Muscle of leg (tissue), 16 donors: ENCODE data around the gene HNRNPCL4. TPM values are rescaled to one million over a fixed set of nuclear protein-coding genes. Genes with fewer than 3 reads are reported as not detected.
"Not testable (repeated sequence)": the region's sequence is repeated elsewhere in the genome, so short reads cannot be mapped to it uniquely, and the experiment has no call there.

Experiments
- DNase-seq: peaks from one replicate; pipeline ENCODE4 v3.0.0; 2013
- H3K27ac ChIP-seq: one replicate; pipeline ENCODE4 v1.5.1; 2013; ENCODE audit warnings: mild to moderate bottlenecking, low read length, control low read depth
- H3K27me3 ChIP-seq: one replicate; pipeline ENCODE4 v1.6.1; 2013; ENCODE audit warnings: low read length; ENCODE audit not compliant: control insufficient read depth, insufficient read depth
- H3K36me3 ChIP-seq: one replicate; pipeline ENCODE4 v1.6.1; 2013; ENCODE audit warnings: low read length; ENCODE audit not compliant: control insufficient read depth, insufficient read depth
- H3K4me1 ChIP-seq: one replicate; pipeline ENCODE4 v1.6.1; 2013; ENCODE audit warnings: low read length; ENCODE audit not compliant: control insufficient read depth, insufficient read depth
- H3K4me3 ChIP-seq: one replicate; pipeline ENCODE4 v1.5.1; 2013; ENCODE audit warnings: low read length, control low read depth
- H3K9me3 ChIP-seq: replicated peaks from 2 replicates; pipeline ENCODE4 v1.6.1; 2013; ENCODE audit warnings: low read depth, low read length; ENCODE audit not compliant: control insufficient read depth
- WGBS: methylation state at CpG from one replicate; pipeline ENCODE4 v1.1.5; 2013; ENCODE audit warnings: missing lambda C conversion rate; ENCODE audit not compliant: insufficient coverage; 5-methylcytosine and 5-hydroxymethylcytosine counted together
- long read RNA-seq, 11 donors: transcript quantifications; one replicate each; lab custom pipeline, GENCODE V29; 2026
- polyA plus RNA-seq, 8 donors: library from polyadenylated mRNA; unstranded; fragments of 120-200 nt; gene quantifications; one replicate each; pipeline versions ENCODE4 v1.2.1 to v1.2.3, GENCODE V29; 2013; ENCODE audit warnings: inconsistent platforms in 1 of 8, low replicate concordance in 1 of 8; ENCODE audit not compliant: insufficient read length in 8 of 8, insufficient read depth in 1 of 8
- total RNA-seq: library from RNA; stranded (reverse); fragments of 120-200 nt; gene quantifications from one replicate; pipeline ENCODE4 v1.2.4, GENCODE V29; 2013

The HNRNPCL4 gene
- not detected for total RNA-seq
- polyA plus RNA-seq, result under 1 TPM in 4 of 8 donors, not detected in 4; 0.19 to 0.42 (median 0.26) TPM
- long read RNA-seq, donor 1, result 0 reads
- long read RNA-seq, donor 2, result 0 reads
- long read RNA-seq, donor 3, result 0 reads
- long read RNA-seq, donor 4, result 0 reads
- long read RNA-seq, donor 5, result 0 reads
- long read RNA-seq, donor 6, result 0 reads
- long read RNA-seq, donor 7, result 0 reads
- long read RNA-seq, donor 8, result 0 reads
- long read RNA-seq, donor 9, result 0 reads
- long read RNA-seq, donor 10, result 0 reads
- long read RNA-seq, donor 11, result 0 reads

DNA sequence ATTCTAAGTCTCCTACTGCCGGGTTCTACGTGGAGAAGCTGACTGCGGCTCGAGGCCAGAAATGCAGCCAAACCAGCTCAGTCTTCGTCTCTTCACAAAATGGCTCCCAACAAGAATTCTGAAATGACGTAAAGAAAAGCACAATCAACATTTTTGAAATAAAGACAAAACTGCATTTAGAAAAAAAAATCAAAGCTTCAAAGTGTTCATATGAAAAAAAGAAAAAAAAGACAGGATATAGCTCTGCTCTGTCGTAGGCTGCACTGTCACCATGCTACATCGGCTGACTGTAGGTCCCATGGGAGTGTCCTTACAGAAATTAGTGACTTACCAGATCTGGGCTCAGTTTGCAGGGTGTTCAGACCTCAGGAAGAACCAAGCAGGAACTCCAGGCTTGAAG is at the start of gene HNRNPCL4:
TSS of gene HNRNPCL4 (minus strand) at position 101 of the 400 bp plus-strand sequence. CDS start 164 bp downstream, outside the sequence.
- not testable (repeated sequence) for H3K9me3 ChIP-seq, H3K4me1 ChIP-seq
- no CpG with 5 or more reads among the region's 8 CpGs for WGBS

DNA sequence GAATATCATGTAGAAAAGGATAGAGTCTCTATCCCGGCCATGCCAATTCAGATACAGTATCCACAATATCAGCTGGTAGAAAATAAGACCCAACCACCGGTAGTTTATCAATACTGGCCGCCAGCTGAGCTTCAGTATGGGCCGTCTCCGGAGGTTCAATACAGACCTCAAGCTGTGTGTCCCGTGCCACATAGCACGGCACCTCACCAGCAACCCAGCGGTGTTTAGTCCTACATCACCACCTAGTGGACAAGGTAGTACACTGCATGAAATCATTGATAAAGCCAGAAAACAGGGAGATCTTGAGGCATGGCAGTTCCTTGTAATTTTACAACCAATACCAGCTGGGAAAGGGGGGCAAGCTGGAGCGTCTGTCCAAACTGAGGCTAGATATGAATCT is 43.3 kb upstream of the HNRNPCL4 start:
- not testable (repeated sequence) for H3K4me3 ChIP-seq, H3K27me3 ChIP-seq, H3K4me1 ChIP-seq, H3K27ac ChIP-seq, H3K9me3 ChIP-seq, H3K36me3 ChIP-seq, DNase-seq
- no CpG with 5 or more reads among the region's 9 CpGs for WGBS

More for the DNA sequence above, at the start of gene HNRNPCL4:
- H3K27me3 ChIP-seq, DNase-seq, H3K36me3 ChIP-seq, H3K4me3 ChIP-seq, H3K27ac ChIP-seq: not testable (repeated sequence)

DNA sequence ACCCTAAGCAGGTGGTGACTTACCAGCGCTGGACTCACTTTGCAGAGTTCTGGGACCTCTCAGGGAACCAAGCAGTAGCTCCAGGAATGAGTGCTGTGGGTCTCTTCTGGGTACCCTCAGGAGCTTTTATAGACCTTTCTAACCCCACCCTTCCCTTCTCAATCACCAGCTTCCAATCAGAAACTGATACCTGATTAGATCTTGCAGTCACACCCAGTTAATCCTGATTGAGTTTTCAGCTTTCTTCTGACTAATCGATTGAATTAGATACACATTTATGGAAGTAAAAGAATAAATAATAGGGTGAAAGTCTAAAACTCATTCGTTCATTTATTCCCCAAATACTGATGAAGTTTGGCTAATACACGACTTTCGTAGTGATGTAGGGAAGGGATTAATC is 35.9 kb upstream of the HNRNPCL4 start, which contains the start of gene PRAMEF13:
TSS of gene PRAMEF13 (minus strand) at position 101 of the 400 bp plus-strand sequence. CDS start 1,820 bp downstream, outside the sequence.
- not testable (repeated sequence) for H3K9me3 ChIP-seq, DNase-seq, H3K36me3 ChIP-seq, H3K27ac ChIP-seq, H3K4me3 ChIP-seq, H3K4me1 ChIP-seq, H3K27me3 ChIP-seq
- no CpG with 5 or more reads among the region's 5 CpGs for WGBS

DNA sequence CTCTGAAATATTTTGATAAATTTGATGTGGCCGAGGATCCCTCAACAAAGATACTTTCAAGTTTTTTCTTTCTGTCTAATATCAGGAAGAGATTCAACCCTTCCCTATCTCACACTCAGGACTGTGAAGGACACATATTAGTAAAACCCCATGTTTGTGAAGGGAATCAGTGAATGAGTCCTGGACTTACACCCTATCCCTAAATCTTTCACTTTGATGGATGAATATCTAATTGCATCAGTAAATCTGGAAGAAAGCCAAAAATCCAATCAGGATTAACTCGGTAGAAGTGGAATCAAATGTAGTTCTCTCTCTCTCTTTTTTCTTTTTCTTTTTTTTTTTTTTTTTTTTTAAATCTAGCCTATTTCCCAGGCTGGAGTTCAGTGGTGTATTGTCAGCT is 6.1 kb upstream of the HNRNPCL4 start, which contains the start of gene PRAMEF9:
TSS of gene PRAMEF9 (plus strand) at position 301 of the 400 bp plus-strand sequence. CDS start 3,433 bp downstream, outside the sequence.
- not testable (repeated sequence) for H3K27ac ChIP-seq, H3K4me1 ChIP-seq, H3K9me3 ChIP-seq, DNase-seq, H3K27me3 ChIP-seq, H3K36me3 ChIP-seq, H3K4me3 ChIP-seq
- WGBS, result no CpG with 5 or more reads among the region's 2 CpGs

DNA sequence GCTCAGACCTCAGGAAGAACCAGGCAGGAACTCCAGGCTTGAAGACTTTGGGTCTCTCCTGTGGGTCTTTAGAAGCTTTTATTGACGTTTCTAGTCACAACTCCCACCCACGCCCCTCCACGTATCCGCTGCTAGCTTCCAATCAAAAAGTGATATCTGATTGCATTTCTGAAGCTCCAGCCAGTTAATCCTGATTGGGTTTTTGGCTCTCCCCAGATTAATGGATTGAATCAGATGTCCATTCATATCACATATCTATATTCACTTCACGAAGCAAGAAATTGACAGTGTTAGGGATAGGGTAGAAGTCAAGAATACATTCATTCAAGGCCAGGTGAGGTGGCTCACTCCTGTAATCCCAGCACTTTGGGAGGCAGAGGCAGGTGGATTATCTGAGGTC is 9.5 kb downstream of the HNRNPCL4 start, which contains the start of gene PRAMEF26:
TSS of gene PRAMEF26 (minus strand) at position 101 of the 400 bp plus-strand sequence. CDS start 2,914 bp downstream, outside the sequence.
- not testable (repeated sequence) for H3K9me3 ChIP-seq, DNase-seq, H3K4me1 ChIP-seq, H3K27me3 ChIP-seq, H3K36me3 ChIP-seq, H3K4me3 ChIP-seq, H3K27ac ChIP-seq
- WGBS, result no CpG with 5 or more reads among the region's 5 CpGs

DNA sequence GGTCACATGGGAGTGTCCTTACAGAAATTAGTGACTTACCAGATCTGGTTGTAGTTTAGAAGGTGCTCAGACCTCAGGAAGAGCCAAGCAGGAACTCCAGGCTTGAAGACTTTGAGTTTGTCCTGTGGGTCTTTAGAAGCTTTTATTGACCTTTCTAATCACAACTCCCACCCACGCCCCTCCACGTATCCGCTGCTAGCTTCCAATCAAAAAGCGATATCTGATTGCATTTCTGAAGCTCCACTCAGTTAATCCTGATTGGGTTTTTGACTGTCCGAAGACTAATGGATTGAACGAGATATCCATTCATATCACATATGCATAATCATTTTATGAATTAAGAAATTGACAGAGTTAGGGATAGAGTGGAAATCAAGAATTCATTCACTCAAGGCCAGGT is 48.7 kb downstream of the HNRNPCL4 start, which contains the start of gene HNRNPCL2:
TSS of gene HNRNPCL2 (minus strand) at position 101 of the 400 bp plus-strand sequence. CDS start 454 bp downstream, outside the sequence.
- not testable (repeated sequence) for H3K36me3 ChIP-seq, H3K4me3 ChIP-seq, H3K27me3 ChIP-seq, H3K27ac ChIP-seq, DNase-seq, H3K9me3 ChIP-seq, H3K4me1 ChIP-seq
- WGBS, result no CpG with 5 or more reads among the region's 6 CpGs

Other genes with a start within 250 kb of the HNRNPCL4 start
- not detected for gene PRAMEF7, start 249.0 kb downstream of the HNRNPCL4 start, total RNA-seq
- not detected for gene PRAMEF7, start 249.0 kb downstream of the HNRNPCL4 start, polyA plus RNA-seq
- gene PRAMEF6, start 218.1 kb downstream of the HNRNPCL4 start, total RNA-seq, result not detected
- not detected for gene PRAMEF6, start 218.1 kb downstream of the HNRNPCL4 start, polyA plus RNA-seq
- not detected for gene PRAMEF27, start 109.1 kb downstream of the HNRNPCL4 start, total RNA-seq
- not detected for gene PRAMEF27, start 109.1 kb downstream of the HNRNPCL4 start, polyA plus RNA-seq
- gene HNRNPCL3, start 104.9 kb downstream of the HNRNPCL4 start, total RNA-seq, result not detected
- gene HNRNPCL3, start 104.9 kb downstream of the HNRNPCL4 start, polyA plus RNA-seq, result not detected
- not detected for gene PRAMEF25, start 94.9 kb downstream of the HNRNPCL4 start, total RNA-seq
- not detected for gene PRAMEF25, start 94.9 kb downstream of the HNRNPCL4 start, polyA plus RNA-seq
- gene HNRNPCL2, start 48.8 kb downstream of the HNRNPCL4 start, total RNA-seq, result not detected
- under 1 TPM in 1 of 8 donors, not detected in 7; 0.14 TPM for gene HNRNPCL2, start 48.8 kb downstream of the HNRNPCL4 start, polyA plus RNA-seq
- gene PRAMEF26, start 9.6 kb downstream of the HNRNPCL4 start, total RNA-seq, result not detected
- not detected for gene PRAMEF26, start 9.6 kb downstream of the HNRNPCL4 start, polyA plus RNA-seq
- not detected for gene PRAMEF9, start 6.2 kb upstream of the HNRNPCL4 start, total RNA-seq
- not detected for gene PRAMEF9, start 6.2 kb upstream of the HNRNPCL4 start, polyA plus RNA-seq
- gene PRAMEF13, start 35.8 kb upstream of the HNRNPCL4 start, total RNA-seq, result not detected
- not detected for gene PRAMEF13, start 35.8 kb upstream of the HNRNPCL4 start, polyA plus RNA-seq
- not detected for gene PRAMEF18, start 60.5 kb upstream of the HNRNPCL4 start, total RNA-seq
- not detected for gene PRAMEF18, start 60.5 kb upstream of the HNRNPCL4 start, polyA plus RNA-seq
- gene PRAMEF5, start 88.6 kb upstream of the HNRNPCL4 start, total RNA-seq, result not detected
- gene PRAMEF5, start 88.6 kb upstream of the HNRNPCL4 start, polyA plus RNA-seq, result not detected
- not detected for gene PRAMEF8, start 119.5 kb upstream of the HNRNPCL4 start, total RNA-seq
- gene PRAMEF8, start 119.5 kb upstream of the HNRNPCL4 start, polyA plus RNA-seq, result not detected
- not detected for gene PRAMEF33, start 137.9 kb upstream of the HNRNPCL4 start, total RNA-seq
- gene PRAMEF33, start 137.9 kb upstream of the HNRNPCL4 start, polyA plus RNA-seq, result under 1 TPM in 1 of 8 donors, not detected in 7; 0.13 TPM
- gene PRAMEF15, start 149.9 kb upstream of the HNRNPCL4 start, total RNA-seq, result not detected
- gene PRAMEF15, start 149.9 kb upstream of the HNRNPCL4 start, polyA plus RNA-seq, result not detected
- gene PRAMEF14, start 181.5 kb upstream of the HNRNPCL4 start, total RNA-seq, result not detected
- gene PRAMEF14, start 181.5 kb upstream of the HNRNPCL4 start, polyA plus RNA-seq, result not detected
- gene PRAMEF19, start 206.3 kb upstream of the HNRNPCL4 start, total RNA-seq, result not detected
- not detected for gene PRAMEF19, start 206.3 kb upstream of the HNRNPCL4 start, polyA plus RNA-seq
- not detected for gene PRAMEF17, start 224.0 kb upstream of the HNRNPCL4 start, total RNA-seq
- not detected for gene PRAMEF17, start 224.0 kb upstream of the HNRNPCL4 start, polyA plus RNA-seq
- gene PRAMEF20, start 244.8 kb upstream of the HNRNPCL4 start, total RNA-seq, result not detected
- gene PRAMEF20, start 244.8 kb upstream of the HNRNPCL4 start, polyA plus RNA-seq, result not detected